Gastrocnemius medialis (tissue), 4 donors: Measurements from ENCODE around the gene EWSR1.

Source experiments
- POLR2A ChIP-seq, 2 donors: fragments of 450-650 bp; IDR thresholded peaks; one replicate each; pipeline ENCODE4 v1.6.1; 2017; ENCODE audit warnings: antibody characterized with exemption in 2 of 2, mild to moderate bottlenecking in 2 of 2, moderate library complexity in 2 of 2
- TF ChIP-seq, protein P1 (sequence below), 5 experiments: fragments of 450-650 bp in 3 of 5; fragments of 200-600 bp in 2 of 5; sonication (generic) in 2 of 5; IDR thresholded peaks in 4 of 5; conservative IDR thresholded peaks in 1 of 5; 1 replicate in 4 of 5; 2 replicates in 1 of 5; pipeline ENCODE4 v1.5.1; 2016 to 2019; ENCODE audit warnings: antibody characterized with exemption in 5 of 5, mild to moderate bottlenecking in 3 of 5, moderate library complexity in 3 of 5

- no peak for TF ChIP-seq POLR2A (IDR thresholded peaks at IDR 0.05)
- TF ChIP-seq, protein P1, sequence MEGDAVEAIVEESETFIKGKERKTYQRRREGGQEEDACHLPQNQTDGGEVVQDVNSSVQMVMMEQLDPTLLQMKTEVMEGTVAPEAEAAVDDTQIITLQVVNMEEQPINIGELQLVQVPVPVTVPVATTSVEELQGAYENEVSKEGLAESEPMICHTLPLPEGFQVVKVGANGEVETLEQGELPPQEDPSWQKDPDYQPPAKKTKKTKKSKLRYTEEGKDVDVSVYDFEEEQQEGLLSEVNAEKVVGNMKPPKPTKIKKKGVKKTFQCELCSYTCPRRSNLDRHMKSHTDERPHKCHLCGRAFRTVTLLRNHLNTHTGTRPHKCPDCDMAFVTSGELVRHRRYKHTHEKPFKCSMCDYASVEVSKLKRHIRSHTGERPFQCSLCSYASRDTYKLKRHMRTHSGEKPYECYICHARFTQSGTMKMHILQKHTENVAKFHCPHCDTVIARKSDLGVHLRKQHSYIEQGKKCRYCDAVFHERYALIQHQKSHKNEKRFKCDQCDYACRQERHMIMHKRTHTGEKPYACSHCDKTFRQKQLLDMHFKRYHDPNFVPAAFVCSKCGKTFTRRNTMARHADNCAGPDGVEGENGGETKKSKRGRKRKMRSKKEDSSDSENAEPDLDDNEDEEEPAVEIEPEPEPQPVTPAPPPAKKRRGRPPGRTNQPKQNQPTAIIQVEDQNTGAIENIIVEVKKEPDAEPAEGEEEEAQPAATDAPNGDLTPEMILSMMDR (IDR thresholded peaks at IDR 0.05 in 4 of 5, conservative IDR thresholded peaks at IDR 0.05 in 1 of 5): no peak
Observed at GRCh38 chr22:29270475-29271271, 2.6 kb downstream of the EWSR1 start.
